Measurements from ENCODE around the gene PALMD. TPM values are rescaled to one million over a fixed set of nuclear protein-coding genes. Genes with fewer than 3 reads are reported as not detected.

PALMD gene
- total RNA-seq, 1 donor from 2014 or later, result not detected

GRCh38 chr1:99644279-99645004 lies 1.5 kb upstream of the PALMD start:
- no peaks in the 10 kb centered on the region for H3K36me3 Mint-ChIP-seq (ENCODE audit: low read depth)
- H3K27ac Mint-ChIP-seq, result no peak overlapping the region
- intact Hi-C loops (cut with micrococcal nuclease), result no loop called here

GRCh38 chr1:99645203-99645602 lies 710 bp upstream of the PALMD start:
- CTCF ChIA-PET, result no interaction called here
- Mint-ChIP-seq H3K4me3 (no peak overlapping the region), H3K4me1 (no peaks in the 10 kb centered on the region), H3K27ac (no peak overlapping the region), H3K27me3 (peaks cover 11% of the 10 kb centered on the region), H3K9me3 (no peaks in the 10 kb centered on the region), H3K36me3 (ENCODE audit: low read depth) (no peaks in the 10 kb centered on the region)
- intact Hi-C loops (cut with micrococcal nuclease), result no loop called here
- TF ChIP-seq CTCF (IDR thresholded peaks at IDR 0.05), result no peak
- ATAC-seq (ENCODE audit: low read depth) (no peak), DNase-seq (no peak)
- POLR2A ChIA-PET, result no interaction called here

More at GRCh38 chr1:99644279-99645004, 1.5 kb upstream of the PALMD start:
- no peak for TF ChIP-seq CTCF (IDR thresholded peaks at IDR 0.05)
- no peaks in the 10 kb centered on the region for H3K9me3 Mint-ChIP-seq
- ATAC-seq (ENCODE audit: low read depth), result no peak
- H3K4me1 Mint-ChIP-seq, result no peaks in the 10 kb centered on the region
- no peak overlapping the region for H3K4me3 Mint-ChIP-seq
- CTCF ChIA-PET, result no interaction called here
- POLR2A ChIA-PET, result no interaction called here
- peaks cover 10% of the 10 kb centered on the region for H3K27me3 Mint-ChIP-seq
- DNase-seq, result no peak

- Mint-ChIP-seq H3K36me3 (ENCODE audit: low read depth) (no peaks in the 10 kb centered on the region), H3K9me3 (no peaks in the 10 kb centered on the region), H3K27me3 (peaks cover 14% of the 10 kb centered on the region), H3K4me1 (no peaks in the 10 kb centered on the region), H3K27ac (no peak overlapping the region), H3K4me3 (no peak overlapping the region)
- intact Hi-C loops (cut with micrococcal nuclease), result no loop called here
- ChIA-PET CTCF (no interaction called here), POLR2A (no interaction called here)
- no peak for ATAC-seq (ENCODE audit: low read depth)
- no peak for DNase-seq
- TF ChIP-seq CTCF (IDR thresholded peaks at IDR 0.05), result no peak
These were observed 955 bp downstream of the PALMD start for GRCh38 chr1:99646868-99647267.

- POLR2A ChIA-PET, result no interaction called here
These were observed 1.6 kb downstream of the PALMD start for GRCh38 chr1:99647490-99647889.

GRCh38 chr1:99648107-99648506 lies 2.2 kb downstream of the PALMD start:
- Mint-ChIP-seq H3K36me3 (ENCODE audit: low read depth) (no peaks in the 10 kb centered on the region), H3K27ac (no peak overlapping the region), H3K4me3 (no peak overlapping the region), H3K9me3 (no peaks in the 10 kb centered on the region), H3K4me1 (no peaks in the 10 kb centered on the region), H3K27me3 (peaks cover 17% of the 10 kb centered on the region)
- ChIA-PET CTCF (no interaction called here), POLR2A (no interaction called here)
- intact Hi-C loops (cut with micrococcal nuclease), result no loop called here
- DNase-seq (no peak), ATAC-seq (ENCODE audit: low read depth) (no peak)
- no peak for TF ChIP-seq CTCF (IDR thresholded peaks at IDR 0.05)

More at GRCh38 chr1:99647490-99647889, 1.6 kb downstream of the PALMD start:
- intact Hi-C loops (cut with micrococcal nuclease), result no loop called here
- peaks cover 14% of the 10 kb centered on the region for H3K27me3 Mint-ChIP-seq
- no peak overlapping the region for H3K4me3 Mint-ChIP-seq
- H3K36me3 Mint-ChIP-seq (ENCODE audit: low read depth), result no peaks in the 10 kb centered on the region
- ATAC-seq (ENCODE audit: low read depth), result no peak
- CTCF ChIA-PET, result no interaction called here
- no peak for DNase-seq
- H3K9me3 Mint-ChIP-seq, result no peaks in the 10 kb centered on the region
- H3K4me1 Mint-ChIP-seq, result no peaks in the 10 kb centered on the region
- H3K27ac Mint-ChIP-seq, result no peak overlapping the region
- no peak for TF ChIP-seq CTCF (IDR thresholded peaks at IDR 0.05)

All from activated B cell treated with CpG ODN at 0.5 μM for 24 hours (primary cell).